T-helper 22 cell (primary cell): ENCODE data around the gene PDE4B.

Experiments
- DNase-seq: peaks from one replicate; pipeline ENCODE4 v3.0.0-alpha.2; 2020; ENCODE audit warnings: low read depth

The PDE4B gene

GRCh38 chr1:65882076-65882475 lies 89.4 kb downstream of the PDE4B start:
- DNase-seq, result no peak

- DNase-seq, result no peak
Measured at GRCh38 chr1:65889441-65889840, 96.7 kb downstream of the PDE4B start.

GRCh38 chr1:65890201-65890843 lies 97.6 kb downstream of the PDE4B start:
- no peak for DNase-seq

GRCh38 chr1:65894738-65895605 lies 102.3 kb downstream of the PDE4B start:
- no peak for DNase-seq

DNA sequence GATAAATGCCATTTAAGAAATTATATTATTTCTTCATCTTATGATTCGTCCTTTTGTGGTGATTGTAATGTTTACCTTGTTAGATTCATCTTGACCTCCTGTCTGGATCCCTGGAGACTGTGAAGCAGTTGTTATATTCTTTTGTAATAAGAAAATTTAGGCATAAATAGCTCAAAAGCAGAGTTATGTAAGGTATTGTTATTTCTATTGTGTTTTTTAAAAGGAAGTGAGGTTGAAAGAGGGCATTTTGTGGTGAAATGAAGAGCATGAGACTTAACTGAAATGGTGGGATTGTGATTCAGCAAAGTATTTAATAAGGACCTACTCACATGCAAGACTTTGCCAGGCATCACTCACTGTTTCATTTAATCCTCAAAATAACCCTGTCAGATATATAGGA lies 104.0 kb downstream of the PDE4B start:
- no peak for DNase-seq

DNA sequence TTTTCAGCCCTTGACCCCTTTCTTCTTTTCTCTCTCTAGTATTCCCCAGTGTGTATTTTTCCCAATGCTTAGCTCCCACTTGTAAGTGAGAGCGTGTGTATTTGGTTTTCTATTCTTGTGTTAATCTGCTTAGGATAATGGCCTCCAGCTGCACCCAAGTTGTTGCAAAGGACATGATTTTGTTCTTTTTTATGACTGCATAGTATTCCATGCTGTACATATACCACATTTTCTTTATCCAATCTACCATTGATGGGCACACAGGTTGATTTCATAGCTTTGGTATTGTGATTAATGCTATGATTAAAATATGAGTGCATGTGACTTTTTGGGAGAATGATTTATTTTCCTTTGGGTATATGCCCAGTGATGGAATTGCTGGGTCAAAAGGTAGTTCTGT lies 104.8 kb downstream of the PDE4B start:
- no peak for DNase-seq

DNA sequence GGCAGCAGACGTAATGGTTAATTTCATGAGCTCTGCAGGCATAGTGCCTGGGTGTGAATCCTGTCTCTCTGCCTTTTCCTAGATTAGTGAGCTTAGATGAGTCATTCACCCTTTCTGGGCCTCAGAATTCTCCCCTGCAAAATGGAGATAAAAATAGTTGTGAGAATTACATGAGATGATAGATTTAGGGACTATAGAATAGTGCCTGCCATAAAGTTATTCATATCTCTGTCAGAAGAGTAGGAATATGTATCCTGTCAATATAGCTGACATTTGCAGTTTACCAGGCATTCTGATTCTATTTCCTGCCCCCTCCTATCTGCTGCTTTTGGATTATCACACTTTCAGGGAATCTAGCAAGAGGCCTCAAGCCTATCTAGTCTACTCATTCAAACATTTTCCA lies 112.0 kb downstream of the PDE4B start:
- no peak for DNase-seq

DNA sequence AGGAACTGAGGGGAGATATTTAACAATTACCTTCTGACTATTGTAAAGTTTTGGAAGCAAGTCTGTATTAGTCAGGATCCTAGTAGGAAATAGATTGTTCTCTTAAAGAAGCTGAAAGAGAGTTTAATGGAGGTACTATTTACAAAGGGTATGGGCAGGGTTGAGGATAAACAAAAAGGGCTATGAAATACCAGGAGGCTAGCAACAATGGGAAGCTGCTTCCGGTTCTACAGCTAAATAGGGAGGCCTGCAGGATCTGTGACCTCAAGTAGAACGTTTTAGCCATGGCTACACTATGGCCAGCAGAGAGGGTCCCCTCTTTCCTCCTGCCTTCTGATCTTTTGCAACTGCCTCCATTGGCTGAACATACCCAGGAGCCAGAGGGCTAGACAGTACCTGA lies 117.7 kb downstream of the PDE4B start:
- no peak for DNase-seq

- no peak for DNase-seq
Measured at GRCh38 chr1:65911679-65912078, 119.0 kb downstream of the PDE4B start.

DNA sequence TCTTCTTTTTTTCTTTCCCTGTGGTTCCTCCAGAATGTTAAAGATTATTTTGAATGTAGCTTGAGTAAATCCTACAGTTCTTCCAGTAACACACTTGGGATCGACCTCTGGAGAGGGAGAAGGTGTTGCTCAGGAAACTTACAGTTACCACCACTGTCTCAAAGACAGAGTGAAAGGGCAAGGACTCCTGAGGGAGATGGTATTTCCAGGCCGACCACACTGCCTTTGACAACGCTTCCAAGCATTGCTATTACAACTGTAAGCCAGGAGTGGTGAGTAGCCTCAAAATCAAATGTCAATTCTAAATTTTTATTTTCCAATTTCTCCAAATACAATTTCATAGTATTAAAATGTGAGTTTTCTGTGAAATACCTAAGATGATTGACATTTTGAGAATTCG lies 125.9 kb downstream of the PDE4B start:
- DNase-seq, result no peak

DNA sequence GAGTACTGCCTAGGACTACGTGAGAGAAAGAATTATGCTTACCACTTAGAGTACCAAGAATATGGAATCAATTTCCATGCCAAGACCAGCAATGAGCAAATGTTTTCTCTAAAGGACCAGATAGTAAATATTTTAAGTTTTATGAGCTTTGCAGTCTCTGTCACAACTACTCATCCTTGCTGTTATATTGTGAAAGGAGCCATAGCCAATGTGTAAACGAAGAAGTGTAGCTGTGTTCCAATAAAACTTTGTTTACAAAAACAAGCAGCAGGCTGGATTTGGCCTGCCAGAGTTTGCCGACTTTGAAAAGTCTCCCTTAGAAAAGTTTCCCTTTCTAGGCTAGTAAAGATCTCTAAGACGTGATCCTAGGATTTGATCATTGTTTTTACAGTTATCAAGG lies 128.8 kb downstream of the PDE4B start:
- DNase-seq, result no peak

DNA sequence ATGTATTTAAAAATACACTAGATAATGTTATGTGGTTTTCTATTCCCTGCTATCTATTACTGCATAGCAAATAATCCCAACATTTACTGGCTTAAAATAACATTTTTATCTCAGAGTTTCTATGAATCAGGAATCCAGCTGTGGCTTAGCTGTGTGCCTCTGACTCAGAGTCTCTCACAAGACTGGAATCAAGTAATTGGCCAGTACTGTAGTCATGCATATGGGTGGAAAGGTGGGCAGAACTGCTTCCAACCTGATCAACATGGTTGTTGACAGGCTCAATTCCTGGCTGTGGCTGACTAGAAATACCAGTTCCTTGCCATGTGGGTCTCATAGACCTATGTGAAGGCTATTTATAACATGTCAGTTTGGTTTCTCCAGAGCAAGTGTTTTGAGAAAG lies 131.8 kb downstream of the PDE4B start:
- no peak for DNase-seq

DNA sequence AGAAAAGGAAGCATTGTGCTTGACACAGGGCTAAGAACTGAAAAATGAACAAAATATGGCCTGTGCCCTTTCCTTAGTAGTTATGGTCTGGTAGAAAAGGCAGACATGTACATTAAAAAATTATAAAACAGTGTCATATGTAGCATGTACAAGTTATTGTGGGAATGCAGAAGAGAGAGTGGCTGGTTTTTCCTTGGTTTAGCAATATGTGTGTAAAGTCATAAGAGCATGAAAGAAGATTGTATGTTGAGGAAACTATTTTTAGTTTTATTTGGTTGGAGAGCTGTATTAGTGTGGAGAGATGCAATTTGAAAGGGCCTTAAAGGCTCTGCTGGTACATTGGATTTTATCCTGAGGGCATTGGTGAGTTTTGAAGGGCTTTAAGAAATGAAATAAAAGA lies 145.8 kb downstream of the PDE4B start:
- no peak for DNase-seq

GRCh38 chr1:65939191-65939590 lies 146.5 kb downstream of the PDE4B start:
- DNase-seq, result no peak

DNA sequence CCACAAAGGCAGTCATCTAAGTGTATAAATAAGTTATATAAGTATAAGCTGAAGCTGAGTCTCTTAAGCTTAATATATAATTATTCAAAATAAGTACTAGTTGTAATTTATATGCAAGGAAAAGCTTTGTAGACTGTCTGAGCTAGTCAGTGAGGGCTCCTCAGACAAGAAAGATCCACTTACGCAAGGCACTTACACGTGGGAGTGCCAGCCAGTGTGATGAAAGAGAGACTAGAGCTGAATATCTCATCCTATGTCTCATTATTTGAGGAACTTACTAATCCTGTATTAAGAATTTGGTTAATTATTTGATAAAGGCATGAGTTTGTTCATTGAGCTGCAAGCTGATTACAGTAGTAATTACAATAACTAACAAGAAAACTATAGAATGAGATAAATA lies 146.9 kb downstream of the PDE4B start:
- no peak for DNase-seq

GRCh38 chr1:65940126-65940525 lies 147.4 kb downstream of the PDE4B start:
- no peak for DNase-seq

DNA sequence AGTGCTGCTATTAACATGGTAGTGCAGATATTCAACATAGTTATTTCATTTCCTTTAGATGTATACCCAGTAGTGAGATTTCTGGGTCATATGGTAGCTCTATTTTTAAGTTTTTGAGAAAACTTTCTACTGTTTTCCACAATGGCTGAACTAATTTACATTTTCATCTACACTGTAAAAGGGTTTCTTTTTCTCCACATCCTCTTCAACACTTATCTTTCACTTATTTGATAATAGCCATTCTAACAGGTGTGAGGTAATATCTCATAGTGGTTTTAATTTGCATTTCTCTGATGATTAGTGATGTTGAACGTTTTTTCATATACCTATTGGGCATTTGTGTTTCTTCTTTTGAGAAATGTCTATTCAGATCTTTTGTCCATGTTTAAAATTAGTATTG lies 149.8 kb downstream of the PDE4B start:
- no peak for DNase-seq

DNA sequence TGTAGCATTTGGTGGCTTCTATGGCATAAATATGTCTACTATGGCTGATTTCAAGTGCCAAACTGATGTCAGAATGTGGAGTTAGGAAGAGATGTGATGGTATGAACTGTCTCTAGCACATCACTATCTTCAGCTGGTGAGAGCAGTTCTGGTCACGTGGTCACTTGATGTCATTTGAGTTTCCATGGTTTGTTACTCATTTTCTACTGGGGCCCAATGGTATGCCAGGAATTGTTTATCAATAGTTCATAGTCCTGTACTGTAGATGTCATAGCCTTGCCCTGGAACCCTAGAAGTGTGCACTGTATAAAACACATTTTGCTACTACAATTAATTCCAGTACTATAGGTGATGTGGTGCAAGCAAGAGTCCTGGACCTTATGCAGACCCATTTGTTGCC lies 153.7 kb downstream of the PDE4B start:
- no peak for DNase-seq

DNA sequence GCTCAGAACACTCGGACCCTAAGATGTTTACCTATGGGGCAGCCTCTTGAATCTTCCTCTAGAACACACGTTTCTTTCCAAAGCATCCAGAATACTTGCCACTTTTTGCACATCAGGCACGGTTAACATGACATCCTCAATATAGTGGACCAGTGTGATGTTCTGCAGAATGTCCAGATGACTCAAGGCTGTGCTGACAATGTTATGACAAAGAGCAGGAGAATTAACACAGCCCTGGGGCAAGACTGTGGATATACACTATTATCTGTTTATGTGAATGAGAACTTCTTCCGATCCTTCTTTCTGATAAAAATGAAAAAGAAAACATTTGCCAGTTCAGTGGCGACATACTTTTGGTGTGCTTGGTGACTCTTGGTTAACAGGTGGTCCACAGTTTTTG lies 154.3 kb downstream of the PDE4B start:
- DNase-seq, result no peak

- no peak for DNase-seq
Measured at GRCh38 chr1:65948609-65949229, 156.0 kb downstream of the PDE4B start.

DNA sequence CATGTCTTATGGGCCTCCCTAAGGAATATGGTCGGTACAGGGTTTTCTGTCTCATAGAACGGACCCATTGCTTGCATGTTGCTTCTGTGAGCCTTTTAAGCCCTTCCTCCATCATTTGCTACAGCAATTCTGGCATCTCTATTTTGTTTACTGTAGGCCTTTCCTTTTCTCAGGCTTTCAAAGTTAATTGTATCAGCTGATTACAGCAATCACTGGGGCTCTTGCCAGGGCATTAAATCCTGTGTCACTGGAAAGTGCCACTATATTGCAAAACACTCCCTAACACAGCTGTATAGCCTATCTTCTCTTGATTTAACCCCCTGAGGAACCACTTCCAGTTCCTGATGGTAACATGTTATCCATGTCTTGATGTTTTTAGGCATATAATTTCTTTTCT lies 156.5 kb downstream of the PDE4B start:
- no peak for DNase-seq

DNA sequence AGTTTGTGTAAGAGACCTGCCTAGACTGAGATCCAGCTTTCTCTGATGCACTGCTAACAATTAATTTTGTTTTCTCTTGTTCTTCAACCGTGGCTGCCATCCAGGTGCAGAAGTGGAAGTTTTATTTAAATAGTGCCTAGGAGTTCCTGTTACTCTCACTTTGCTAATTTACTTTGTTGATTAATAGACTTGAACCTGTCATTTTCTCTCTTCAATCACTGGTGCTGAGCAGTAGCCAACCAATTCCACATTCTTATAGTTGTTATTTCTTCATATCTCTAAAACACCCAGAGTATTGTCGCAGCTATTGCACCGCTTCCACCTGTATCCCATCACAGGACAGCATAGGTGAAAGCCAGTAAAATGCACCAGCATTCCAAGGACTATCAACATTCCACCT lies 157.2 kb downstream of the PDE4B start:
- no peak for DNase-seq

DNA sequence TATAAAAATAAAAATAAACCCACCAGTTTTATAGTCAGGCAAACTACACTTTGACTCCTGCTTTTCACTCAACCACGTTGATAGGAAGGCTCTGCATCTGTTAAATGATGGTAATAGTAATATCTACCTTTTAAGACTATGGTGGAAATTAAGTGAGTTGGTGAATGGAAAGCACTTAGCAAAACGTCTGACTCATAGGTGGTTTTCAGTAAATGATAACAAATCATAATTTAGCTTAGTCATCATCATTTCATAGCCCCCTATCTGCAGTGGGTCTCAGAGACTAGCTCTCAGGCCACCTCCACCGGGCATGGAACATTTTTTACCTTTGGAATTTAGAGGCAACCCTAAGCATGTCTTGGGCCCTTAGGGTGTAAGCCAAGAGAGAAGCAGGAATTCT lies 160.0 kb downstream of the PDE4B start:
- no peak for DNase-seq
